ENCODE data around the gene PDP2. TPM values are rescaled to one million over a fixed set of nuclear protein-coding genes. Genes with fewer than 3 reads are reported as not detected.

The PDP2 gene
- total RNA-seq, 1 donor from 2014 or later: 43.3 TPM

DNA sequence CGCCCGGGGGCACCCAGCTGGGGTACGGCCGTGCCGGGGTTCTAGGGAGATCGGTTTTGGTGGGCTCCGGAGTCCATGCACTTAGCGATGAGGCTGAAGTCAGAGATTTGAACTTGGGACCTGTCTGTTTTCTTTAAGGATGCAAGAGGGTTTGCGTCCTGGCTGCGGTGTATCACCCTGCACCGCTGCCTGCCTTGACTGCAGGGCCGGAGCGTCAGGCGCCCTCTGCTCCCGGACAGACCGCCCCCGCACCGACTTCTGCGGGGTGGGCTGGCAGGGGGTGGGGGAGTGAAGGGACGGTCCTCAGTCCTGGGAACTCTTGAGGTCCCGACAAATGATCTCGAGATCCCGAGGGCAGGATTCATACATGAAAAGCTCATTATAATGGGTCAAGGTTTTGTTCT lies 701 bp downstream of the PDP2 start:
- DNase-seq (ENCODE audit: low spot score): no peak
- H3K27ac Mint-ChIP-seq: peak overlapping the region; percentile 29
- H3K27me3 Mint-ChIP-seq (ENCODE audit: insufficient read depth): no peaks in the 10 kb centered on the region
- peaks cover 14% of the 10 kb centered on the region for H3K36me3 Mint-ChIP-seq (ENCODE audit: low read depth)
- H3K4me3 Mint-ChIP-seq: peak overlapping the region; percentile 98
- H3K9me3 Mint-ChIP-seq: peaks cover 6% of the 10 kb centered on the region
- H3K4me1 Mint-ChIP-seq (ENCODE audit: low read depth): peaks cover 51% of the 10 kb centered on the region
- intact Hi-C loops (cut with micrococcal nuclease): loop anchor here (2.0 kb wide), 1 partner anchor 130 kb away; the partner anchor contains the start of gene DYNC1LI2

DNA sequence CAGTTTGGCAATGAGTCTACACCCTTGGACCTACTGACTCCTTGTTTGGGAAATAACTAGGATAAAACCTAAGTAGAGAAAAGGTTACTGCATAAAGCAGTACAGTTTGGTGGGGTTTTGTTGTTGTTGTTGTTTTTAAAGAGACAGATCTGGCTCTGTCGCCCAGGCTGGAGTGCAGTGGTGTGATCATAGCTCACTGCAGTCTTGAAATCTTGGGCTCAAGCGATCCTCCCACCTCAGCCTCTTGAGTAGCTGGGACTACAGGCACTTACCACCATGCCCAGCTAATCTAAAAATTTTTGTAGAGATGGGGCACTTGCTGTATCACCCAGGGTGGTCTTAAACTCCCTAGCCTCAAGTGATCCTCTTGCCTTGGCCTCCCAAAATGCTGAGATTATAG lies 1.2 kb downstream of the PDP2 start:
- H3K9me3 Mint-ChIP-seq: peaks cover under 1% of the 10 kb centered on the region
- H3K27ac Mint-ChIP-seq: no peak overlapping the region
- DNase-seq (ENCODE audit: low spot score): no peak
- H3K4me1 Mint-ChIP-seq (ENCODE audit: low read depth): peaks cover 51% of the 10 kb centered on the region
- intact Hi-C loops (cut with micrococcal nuclease): loop anchor here (2.0 kb wide), 1 partner anchor 131 kb away; the partner anchor contains the start of gene DYNC1LI2
- peak overlapping the region; percentile 98 for H3K4me3 Mint-ChIP-seq
- H3K36me3 Mint-ChIP-seq (ENCODE audit: low read depth): peaks cover 18% of the 10 kb centered on the region
- H3K27me3 Mint-ChIP-seq (ENCODE audit: insufficient read depth): no peaks in the 10 kb centered on the region

DNA sequence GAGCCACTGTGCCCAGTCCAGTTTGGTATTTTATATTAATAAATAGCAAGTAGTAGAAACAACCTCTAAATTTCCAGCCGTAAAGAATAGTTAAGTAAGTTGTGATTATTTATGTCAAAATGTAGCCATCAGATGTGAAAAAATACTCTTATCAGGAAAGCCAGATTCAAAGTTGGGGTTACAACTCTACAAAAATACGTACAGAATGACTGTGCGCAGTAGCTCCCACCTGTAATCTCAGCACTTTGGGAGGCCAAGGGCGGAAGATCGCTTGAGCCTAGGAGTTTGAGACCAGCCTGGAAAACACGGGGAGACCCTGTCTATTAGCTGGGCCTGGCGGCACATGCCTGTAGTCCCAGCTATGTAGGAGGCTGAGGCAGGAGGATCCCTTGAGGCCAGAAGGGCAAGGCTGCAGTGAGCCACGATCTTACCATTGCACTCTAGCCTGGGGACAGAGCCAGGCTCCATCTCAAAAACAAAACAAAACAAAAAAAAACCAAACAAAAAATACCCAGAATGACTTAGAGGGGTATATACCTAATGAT lies 1.7 kb downstream of the PDP2 start:
- H3K27me3 Mint-ChIP-seq (ENCODE audit: insufficient read depth): no peaks in the 10 kb centered on the region
- intact Hi-C loops (cut with micrococcal nuclease): loop anchor here (2.0 kb wide), 1 partner anchor 131 kb away; the partner anchor contains the start of gene DYNC1LI2

DNA sequence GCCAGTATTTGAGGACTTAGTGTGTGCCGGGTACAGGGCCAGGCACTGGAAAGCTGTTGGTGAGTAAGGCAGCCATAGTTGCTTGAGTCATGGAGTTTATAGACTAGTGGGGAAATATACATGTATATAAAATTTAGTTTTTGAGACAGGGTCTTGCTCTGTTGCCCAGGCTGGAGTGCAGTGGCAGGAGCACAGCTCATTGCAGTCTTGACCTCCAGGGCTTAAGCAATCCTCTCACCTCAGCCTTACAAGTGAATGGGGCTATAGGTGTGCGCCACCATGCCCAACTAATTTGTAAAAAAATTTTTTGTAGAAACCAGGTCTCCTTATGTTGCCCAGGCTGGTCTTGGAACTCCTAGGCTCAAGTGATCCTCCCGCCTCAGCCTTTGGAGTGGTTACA lies 2.4 kb downstream of the PDP2 start:
- intact Hi-C loops (cut with micrococcal nuclease): no loop called here
- no peaks in the 10 kb centered on the region for H3K27me3 Mint-ChIP-seq (ENCODE audit: insufficient read depth)
- H3K4me3 Mint-ChIP-seq: no peak overlapping the region
- H3K4me1 Mint-ChIP-seq (ENCODE audit: low read depth): peaks cover 57% of the 10 kb centered on the region
- H3K27ac Mint-ChIP-seq: no peak overlapping the region
- H3K36me3 Mint-ChIP-seq (ENCODE audit: low read depth): peaks cover 28% of the 10 kb centered on the region
- no peaks in the 10 kb centered on the region for H3K9me3 Mint-ChIP-seq
- DNase-seq (ENCODE audit: low spot score): no peak

More for the DNA sequence above, 1.7 kb downstream of the PDP2 start:
- peak overlapping the region; percentile 98 for H3K4me3 Mint-ChIP-seq
- no peak for DNase-seq (ENCODE audit: low spot score)
- H3K36me3 Mint-ChIP-seq (ENCODE audit: low read depth): peaks cover 23% of the 10 kb centered on the region
- no peak overlapping the region for H3K27ac Mint-ChIP-seq
- peaks cover 54% of the 10 kb centered on the region for H3K4me1 Mint-ChIP-seq (ENCODE audit: low read depth)
- no peaks in the 10 kb centered on the region for H3K9me3 Mint-ChIP-seq

DNA sequence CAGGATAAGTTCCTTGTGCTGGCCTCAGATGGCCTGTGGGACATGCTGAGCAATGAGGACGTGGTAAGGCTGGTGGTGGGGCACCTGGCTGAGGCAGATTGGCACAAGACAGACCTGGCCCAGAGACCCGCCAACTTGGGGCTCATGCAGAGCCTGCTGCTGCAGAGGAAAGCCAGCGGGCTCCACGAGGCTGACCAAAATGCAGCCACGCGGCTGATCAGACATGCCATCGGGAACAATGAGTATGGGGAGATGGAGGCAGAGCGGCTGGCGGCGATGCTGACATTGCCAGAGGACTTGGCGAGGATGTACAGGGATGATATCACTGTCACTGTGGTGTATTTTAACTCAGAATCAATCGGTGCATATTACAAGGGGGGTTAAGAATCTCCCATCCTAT lies 5.2 kb downstream of the PDP2 start:
- DNase-seq (ENCODE audit: low spot score): no peak
- H3K27ac Mint-ChIP-seq: no peak overlapping the region
- no peaks in the 10 kb centered on the region for H3K9me3 Mint-ChIP-seq
- intact Hi-C loops (cut with micrococcal nuclease): no loop called here
- H3K27me3 Mint-ChIP-seq (ENCODE audit: insufficient read depth): no peaks in the 10 kb centered on the region
- no peak overlapping the region for H3K4me3 Mint-ChIP-seq
- H3K36me3 Mint-ChIP-seq (ENCODE audit: low read depth): peaks cover 37% of the 10 kb centered on the region
- peaks cover 48% of the 10 kb centered on the region for H3K4me1 Mint-ChIP-seq (ENCODE audit: low read depth)

DNA sequence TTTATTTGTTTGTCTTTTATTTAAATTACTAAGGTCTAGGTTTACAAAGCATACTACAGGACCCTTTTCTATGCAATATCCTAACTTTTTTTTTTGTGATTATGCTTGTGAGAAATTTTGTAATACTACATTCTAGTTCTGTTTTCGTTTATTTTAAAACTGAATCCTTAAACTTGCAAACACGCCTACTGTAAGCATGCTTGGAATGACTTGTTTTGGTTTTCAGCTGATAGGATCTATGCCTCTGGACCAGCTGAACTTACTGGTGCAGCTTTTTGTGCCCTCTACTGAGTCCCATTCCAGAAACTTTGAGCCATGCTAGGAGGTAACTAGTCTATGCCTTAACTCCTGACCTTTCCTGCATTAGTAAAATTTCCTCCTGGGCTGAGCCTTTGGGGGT lies 6.0 kb downstream of the PDP2 start:
- H3K36me3 Mint-ChIP-seq (ENCODE audit: low read depth): peaks cover 41% of the 10 kb centered on the region
- H3K27me3 Mint-ChIP-seq (ENCODE audit: insufficient read depth): no peaks in the 10 kb centered on the region
- no peak for DNase-seq (ENCODE audit: low spot score)
- H3K4me1 Mint-ChIP-seq (ENCODE audit: low read depth): peaks cover 53% of the 10 kb centered on the region
- no peaks in the 10 kb centered on the region for H3K9me3 Mint-ChIP-seq
- intact Hi-C loops (cut with micrococcal nuclease): no loop called here
- H3K27ac Mint-ChIP-seq: no peak overlapping the region
- H3K4me3 Mint-ChIP-seq: no peak overlapping the region

DNA sequence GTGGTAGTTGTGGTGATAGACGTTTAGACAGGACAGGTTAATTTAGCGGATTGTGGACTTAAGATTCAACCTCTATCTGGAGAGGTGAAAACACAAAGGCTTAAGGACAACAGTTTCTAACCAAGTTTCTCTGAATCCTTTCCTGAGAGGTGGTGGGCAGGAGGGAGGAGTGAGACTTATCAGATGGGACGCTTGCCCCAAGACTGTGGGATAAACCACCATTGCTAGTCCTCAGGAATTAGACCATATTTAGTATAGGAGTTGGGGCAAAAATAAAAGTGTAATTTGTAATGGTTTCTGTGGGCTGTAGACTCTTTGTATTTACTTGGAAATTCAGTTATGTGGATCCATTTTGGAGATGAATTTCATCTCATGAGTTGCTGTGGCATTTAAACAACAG lies 6.6 kb downstream of the PDP2 start:
- Mint-ChIP-seq H3K36me3 (ENCODE audit: low read depth) (peaks cover 43% of the 10 kb centered on the region), H3K27ac (peak overlapping the region; percentile 27), H3K4me1 (ENCODE audit: low read depth) (peaks cover 50% of the 10 kb centered on the region), H3K27me3 (ENCODE audit: insufficient read depth) (no peaks in the 10 kb centered on the region), H3K9me3 (no peaks in the 10 kb centered on the region), H3K4me3 (no peak overlapping the region)
- no peak for DNase-seq (ENCODE audit: low spot score)
- intact Hi-C loops (cut with micrococcal nuclease): no loop called here

DNA sequence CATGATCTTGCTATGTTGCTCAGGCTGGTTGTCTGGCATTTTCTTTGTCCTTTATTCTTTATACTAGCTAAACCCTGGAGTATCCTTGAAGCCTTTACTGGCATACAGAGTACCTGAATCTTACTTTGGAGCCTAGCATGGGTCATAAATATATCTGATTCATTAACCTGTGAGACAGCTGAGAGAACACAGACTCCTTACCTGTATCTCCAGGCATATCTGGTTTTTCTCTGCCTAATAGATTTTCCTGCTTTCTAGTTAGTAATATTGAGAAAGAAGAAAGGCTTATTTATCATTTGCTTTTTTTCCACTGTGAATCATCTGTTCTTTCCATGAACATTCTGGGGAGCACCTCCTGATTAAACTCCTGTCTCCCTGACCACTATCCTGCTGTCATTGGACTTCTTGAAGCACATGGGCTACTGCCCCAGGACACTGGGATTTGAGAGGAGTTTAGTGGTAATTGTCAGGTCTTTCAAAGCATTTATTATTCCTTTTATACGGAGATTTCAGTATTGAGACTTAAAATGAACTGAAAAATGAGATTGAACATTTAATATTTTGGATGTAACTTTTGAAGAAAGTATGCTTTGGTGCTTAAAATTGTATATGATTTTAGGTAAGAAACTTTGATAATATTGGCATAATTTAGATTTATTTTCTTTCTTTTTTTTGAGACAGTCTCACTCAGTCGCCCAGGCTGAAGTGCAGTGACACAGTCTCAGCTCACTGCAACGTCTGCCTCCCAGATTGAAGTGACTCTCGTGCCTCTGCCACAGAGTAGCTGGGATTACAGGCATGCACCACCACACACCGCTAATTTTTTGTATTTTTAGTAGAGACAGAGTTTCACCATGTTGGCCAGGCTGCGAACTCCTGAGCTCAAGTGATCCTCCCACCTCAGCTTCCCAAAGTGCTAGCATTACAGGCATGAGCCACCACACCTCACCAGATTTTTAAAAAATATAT lies 8.6 kb downstream of the PDP2 start:
- DNase-seq (ENCODE audit: low spot score): no peak
- intact Hi-C loops (cut with micrococcal nuclease): no loop called here
- Mint-ChIP-seq H3K27ac (peak overlapping the region; percentile 23), H3K36me3 (ENCODE audit: low read depth) (peaks cover 45% of the 10 kb centered on the region), H3K4me1 (ENCODE audit: low read depth) (peaks cover 50% of the 10 kb centered on the region), H3K9me3 (no peaks in the 10 kb centered on the region), H3K4me3 (no peak overlapping the region), H3K27me3 (ENCODE audit: insufficient read depth) (no peaks in the 10 kb centered on the region)

DNA sequence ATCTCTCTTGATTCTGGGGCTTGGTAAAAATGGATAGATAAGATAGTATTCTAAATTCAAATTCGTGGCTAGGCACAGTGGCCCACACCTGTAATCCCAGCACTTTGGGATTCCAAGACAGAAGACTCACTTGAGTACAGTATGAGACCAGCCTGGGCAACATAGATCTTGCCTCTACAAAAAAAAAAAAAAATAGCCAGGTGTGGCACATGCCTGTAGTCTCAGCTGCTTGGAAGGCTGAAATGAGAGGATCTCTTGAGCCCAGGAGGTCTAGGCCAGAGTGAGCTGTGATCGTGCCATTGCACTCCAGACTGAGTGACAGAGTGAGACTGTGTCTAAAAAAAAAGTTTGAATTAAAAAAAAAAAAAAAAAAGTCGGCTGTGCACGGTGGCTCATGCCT lies 9.3 kb downstream of the PDP2 start:
- H3K36me3 Mint-ChIP-seq (ENCODE audit: low read depth): peaks cover 40% of the 10 kb centered on the region
- no peaks in the 10 kb centered on the region for H3K27me3 Mint-ChIP-seq (ENCODE audit: insufficient read depth)
- intact Hi-C loops (cut with micrococcal nuclease): no loop called here
- no peaks in the 10 kb centered on the region for H3K9me3 Mint-ChIP-seq
- H3K4me1 Mint-ChIP-seq (ENCODE audit: low read depth): peaks cover 52% of the 10 kb centered on the region
- no peak overlapping the region for H3K27ac Mint-ChIP-seq
- no peak overlapping the region for H3K4me3 Mint-ChIP-seq
- no peak for DNase-seq (ENCODE audit: low spot score)

DNA sequence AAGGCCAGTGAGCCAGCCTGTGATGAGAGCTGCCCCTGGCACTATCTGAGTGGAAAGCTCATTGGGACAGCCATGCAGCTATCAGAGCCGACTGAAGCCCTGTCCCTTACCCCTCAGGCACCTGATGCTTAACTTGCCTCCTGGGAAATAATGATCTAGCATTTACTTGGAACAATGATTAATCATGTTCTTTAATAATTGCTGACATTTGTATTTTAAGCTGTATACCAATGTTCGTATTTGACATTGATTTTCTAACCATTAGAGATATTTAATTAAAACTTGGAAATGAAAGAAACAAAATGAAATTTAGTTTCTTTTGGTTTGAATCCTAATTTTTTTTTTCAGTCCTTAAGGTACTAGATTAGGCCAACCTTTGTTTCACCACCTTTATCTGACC lies 10.5 kb downstream of the PDP2 start:
- no peak for DNase-seq (ENCODE audit: low spot score)
- Mint-ChIP-seq H3K36me3 (ENCODE audit: low read depth) (peaks cover 35% of the 10 kb centered on the region), H3K27ac (no peak overlapping the region), H3K4me1 (ENCODE audit: low read depth) (peaks cover 54% of the 10 kb centered on the region), H3K4me3 (no peak overlapping the region), H3K27me3 (ENCODE audit: insufficient read depth) (no peaks in the 10 kb centered on the region), H3K9me3 (no peaks in the 10 kb centered on the region)
- intact Hi-C loops (cut with micrococcal nuclease): no loop called here

DNA sequence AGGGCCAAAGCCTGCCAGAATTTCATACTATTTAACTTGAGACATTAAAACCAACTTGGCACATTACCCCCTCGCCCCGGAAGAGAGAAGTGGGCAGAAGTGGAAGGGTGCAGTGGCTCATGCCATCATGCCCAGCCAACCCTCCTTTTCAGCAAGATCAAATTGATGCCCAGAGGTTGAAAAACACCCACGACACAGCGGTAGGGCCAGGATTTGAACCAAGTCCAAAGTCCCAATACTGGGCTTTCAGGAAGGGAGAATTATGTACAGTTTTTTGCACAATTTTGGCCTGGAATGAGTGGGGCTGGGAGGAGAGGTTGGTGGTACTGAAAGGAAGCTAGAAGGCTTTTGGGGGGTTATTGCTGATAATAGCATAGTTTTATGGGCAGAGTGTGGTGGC lies 11.0 kb downstream of the PDP2 start:
- peaks cover 32% of the 10 kb centered on the region for H3K36me3 Mint-ChIP-seq (ENCODE audit: low read depth)
- no peaks in the 10 kb centered on the region for H3K9me3 Mint-ChIP-seq
- H3K4me3 Mint-ChIP-seq: no peak overlapping the region
- no peak for DNase-seq (ENCODE audit: low spot score)
- peaks cover 48% of the 10 kb centered on the region for H3K4me1 Mint-ChIP-seq (ENCODE audit: low read depth)
- H3K27ac Mint-ChIP-seq: no peak overlapping the region
- no peaks in the 10 kb centered on the region for H3K27me3 Mint-ChIP-seq (ENCODE audit: insufficient read depth)
- intact Hi-C loops (cut with micrococcal nuclease): no loop called here

DNA sequence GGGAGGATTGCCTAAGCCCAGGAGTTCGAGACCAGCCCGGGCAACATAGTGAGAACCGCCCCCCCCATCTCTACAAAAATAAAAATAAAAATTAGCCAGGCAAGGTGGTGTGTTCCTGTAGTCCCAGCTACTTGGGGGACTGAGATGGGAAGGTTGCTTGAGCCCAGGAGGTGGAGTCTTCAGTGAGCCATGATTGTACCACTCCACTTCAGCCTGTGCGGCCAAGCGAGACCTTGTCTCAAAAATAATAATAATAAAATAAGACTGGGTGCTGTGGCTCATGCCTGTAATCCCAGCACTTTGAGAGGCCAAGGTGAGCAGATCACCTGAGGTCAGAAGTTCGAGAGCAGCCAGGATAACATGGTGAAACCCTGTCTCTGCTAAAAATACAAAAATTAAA lies 11.5 kb downstream of the PDP2 start:
- DNase-seq (ENCODE audit: low spot score): no peak
- no peak overlapping the region for H3K27ac Mint-ChIP-seq
- H3K4me3 Mint-ChIP-seq: no peak overlapping the region
- no peaks in the 10 kb centered on the region for H3K27me3 Mint-ChIP-seq (ENCODE audit: insufficient read depth)
- intact Hi-C loops (cut with micrococcal nuclease): no loop called here
- no peaks in the 10 kb centered on the region for H3K9me3 Mint-ChIP-seq
- H3K4me1 Mint-ChIP-seq (ENCODE audit: low read depth): peaks cover 44% of the 10 kb centered on the region
- peaks cover 28% of the 10 kb centered on the region for H3K36me3 Mint-ChIP-seq (ENCODE audit: low read depth)

DNA sequence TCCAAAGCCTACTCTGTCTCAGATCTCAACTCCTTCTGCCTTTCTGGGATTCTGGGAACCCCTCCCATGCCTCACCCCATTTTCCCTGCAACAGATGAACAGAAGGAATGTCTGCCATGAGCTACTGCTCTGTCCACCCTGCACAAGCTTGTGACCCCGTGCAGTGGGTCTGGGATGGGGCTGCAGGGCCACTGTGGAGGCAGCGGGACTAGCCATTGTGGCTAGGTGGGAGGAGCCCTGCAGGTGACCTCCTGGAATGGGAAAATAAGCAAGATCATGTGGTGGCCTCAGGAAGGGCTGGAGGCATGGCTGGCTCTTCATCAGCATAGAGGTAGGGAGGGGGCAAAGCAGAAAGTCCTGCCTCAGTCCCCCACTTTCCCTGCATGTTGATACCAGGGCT lies 13.7 kb downstream of the PDP2 start:
- peaks cover 10% of the 10 kb centered on the region for H3K36me3 Mint-ChIP-seq (ENCODE audit: low read depth)
- H3K27ac Mint-ChIP-seq: no peak overlapping the region
- H3K27me3 Mint-ChIP-seq (ENCODE audit: insufficient read depth): no peaks in the 10 kb centered on the region
- DNase-seq (ENCODE audit: low spot score): no peak
- peaks cover 24% of the 10 kb centered on the region for H3K4me1 Mint-ChIP-seq (ENCODE audit: low read depth)
- no peaks in the 10 kb centered on the region for H3K9me3 Mint-ChIP-seq
- no peak overlapping the region for H3K4me3 Mint-ChIP-seq
- intact Hi-C loops (cut with micrococcal nuclease): loop anchor here (2.0 kb wide), 1 partner anchor 61 kb away; no protein-coding TSS in a partner anchor
